Effector memory CD4-positive, alpha-beta T cell (primary cell): Measurements from ENCODE around the gene TTC3.
"Not testable (repeated sequence)": the region's sequence is repeated elsewhere in the genome, so short reads cannot be mapped to it uniquely, and the experiment has no call there.

Source experiments
- DNase-seq, 3 donors: peaks; one replicate each; pipeline ENCODE4 v3.0.0-alpha.2; 2020
- H3K27ac ChIP-seq: 2 replicates; pipeline ENCODE4 v1.7.0; 2013; ENCODE audit warnings: mild to moderate bottlenecking, low read length, moderate library complexity; ENCODE audit not compliant: insufficient read depth, poor library complexity, severe bottlenecking
- H3K27me3 ChIP-seq: replicated peaks from 2 replicates; pipeline ENCODE4 v1.7.0; 2013; ENCODE audit warnings: mild to moderate bottlenecking, low read length; ENCODE audit not compliant: insufficient read depth, control insufficient read depth, poor library complexity, severe bottlenecking
- H3K36me3 ChIP-seq: 2 replicates; pipeline ENCODE4 v1.7.0; 2013; ENCODE audit warnings: mild to moderate bottlenecking, low read length, moderate library complexity; ENCODE audit not compliant: control insufficient read depth, insufficient read depth
- H3K4me1 ChIP-seq: 2 replicates; pipeline ENCODE4 v1.7.0; 2013; ENCODE audit warnings: low read length, mild to moderate bottlenecking; ENCODE audit not compliant: control insufficient read depth, insufficient read depth, poor library complexity, severe bottlenecking
- H3K4me3 ChIP-seq: 2 replicates; pipeline ENCODE4 v1.7.0; 2013; ENCODE audit warnings: low read length, low read depth, mild to moderate bottlenecking; ENCODE audit not compliant: insufficient read depth, poor library complexity, severe bottlenecking
- H3K9me3 ChIP-seq: 2 replicates; pipeline ENCODE4 v1.7.0; 2013; ENCODE audit warnings: mild to moderate bottlenecking, low read length, moderate library complexity; ENCODE audit not compliant: control insufficient read depth
- total RNA-seq, 3 donors: gene quantifications; one replicate each; lab custom pipeline; 2026; lab: John Stamatoyannopoulos, UW

Gene TTC3
- 218 to 308 (median 232) reads per million in 3 donors for total RNA-seq

GRCh38 chr21:37072988-37073416, at the start of gene TTC3, which contains the start of gene PIGP:
Gene TTC3, plus strand, starts transcription at chr21:37073254. Its CDS starts 14,004 bp downstream, at chr21:37087258.
Gene PIGP, minus strand, starts transcription at chr21:37073071. Its CDS starts 556 bp downstream, at chr21:37072515.
- no peaks in the 10 kb centered on the region for H3K9me3 ChIP-seq
- H3K4me3 ChIP-seq = peak within 1 kb of the TSS; percentile 85
- peak within 1 kb of the TSS; percentile 96 for H3K27ac ChIP-seq
- no peaks in the 10 kb centered on the region for H3K27me3 ChIP-seq
- peak; percentile 93 to 95 (median 94) for DNase-seq
- no peaks in the 10 kb centered on the region for H3K36me3 ChIP-seq
- peaks cover 16% of the 10 kb centered on the region for H3K4me1 ChIP-seq

GRCh38 chr21:37026499-37026898, 46.6 kb upstream of the TTC3 start:
- no peaks in the 10 kb centered on the region for H3K27me3 ChIP-seq
- no peaks in the 10 kb centered on the region for H3K9me3 ChIP-seq
- no peaks in the 10 kb centered on the region for H3K36me3 ChIP-seq
- H3K27ac ChIP-seq = no peak overlapping the region
- no peak overlapping the region for H3K4me3 ChIP-seq
- DNase-seq = no peak
- no peaks in the 10 kb centered on the region for H3K4me1 ChIP-seq

GRCh38 chr21:37028570-37028969, 44.5 kb upstream of the TTC3 start:
- Histone ChIP-seq H3K36me3 (no peaks in the 10 kb centered on the region), H3K9me3 (no peaks in the 10 kb centered on the region), H3K4me1 (no peaks in the 10 kb centered on the region), H3K4me3 (no peak overlapping the region), H3K27me3 (no peaks in the 10 kb centered on the region), H3K27ac (no peak overlapping the region)
- no peak for DNase-seq

GRCh38 chr21:37030864-37031263, 42.2 kb upstream of the TTC3 start:
- Histone ChIP-seq H3K4me1 (no peaks in the 10 kb centered on the region), H3K4me3 (no peak overlapping the region), H3K27me3 (no peaks in the 10 kb centered on the region), H3K9me3 (no peaks in the 10 kb centered on the region), H3K27ac (no peak overlapping the region), H3K36me3 (no peaks in the 10 kb centered on the region)
- no peak for DNase-seq

GRCh38 chr21:37032293-37032692, 40.8 kb upstream of the TTC3 start:
- Histone ChIP-seq H3K4me1 (no peaks in the 10 kb centered on the region), H3K4me3 (no peak overlapping the region), H3K36me3 (no peaks in the 10 kb centered on the region), H3K27me3 (no peaks in the 10 kb centered on the region), H3K9me3 (no peaks in the 10 kb centered on the region), H3K27ac (no peak overlapping the region)
- no peak for DNase-seq

GRCh38 chr21:37032877-37033471, 40.1 kb upstream of the TTC3 start:
- Histone ChIP-seq H3K9me3 (no peaks in the 10 kb centered on the region), H3K4me1 (no peaks in the 10 kb centered on the region), H3K4me3 (no peak overlapping the region), H3K27ac (no peak overlapping the region), H3K27me3 (no peaks in the 10 kb centered on the region), H3K36me3 (no peaks in the 10 kb centered on the region)
- no peak for DNase-seq

GRCh38 chr21:37034394-37034793, 38.7 kb upstream of the TTC3 start:
- H3K36me3 ChIP-seq, H3K27ac ChIP-seq, H3K27me3 ChIP-seq, DNase-seq, H3K9me3 ChIP-seq, H3K4me3 ChIP-seq, H3K4me1 ChIP-seq: not testable (repeated sequence)

- Histone ChIP-seq H3K9me3 (no peaks in the 10 kb centered on the region), H3K4me3 (no peak overlapping the region), H3K36me3 (no peaks in the 10 kb centered on the region), H3K4me1 (no peaks in the 10 kb centered on the region), H3K27me3 (no peaks in the 10 kb centered on the region), H3K27ac (no peak overlapping the region)
- no peak for DNase-seq
Observed at GRCh38 chr21:37036177-37036576, 36.9 kb upstream of the TTC3 start.

GRCh38 chr21:37039411-37040075, 33.5 kb upstream of the TTC3 start:
- no peaks in the 10 kb centered on the region for H3K4me1 ChIP-seq
- H3K36me3 ChIP-seq = no peaks in the 10 kb centered on the region
- no peaks in the 10 kb centered on the region for H3K27me3 ChIP-seq
- no peak for DNase-seq
- no peak overlapping the region for H3K4me3 ChIP-seq
- H3K9me3 ChIP-seq = no peaks in the 10 kb centered on the region
- no peak overlapping the region for H3K27ac ChIP-seq

GRCh38 chr21:37040212-37040611, 32.8 kb upstream of the TTC3 start:
- Histone ChIP-seq H3K9me3 (no peaks in the 10 kb centered on the region), H3K4me1 (peaks cover 2% of the 10 kb centered on the region), H3K27ac (no peak overlapping the region), H3K27me3 (no peaks in the 10 kb centered on the region), H3K4me3 (no peak overlapping the region), H3K36me3 (no peaks in the 10 kb centered on the region)
- no peak for DNase-seq
